HepG2 (cell line): ENCODE results near the gene FKBP9.

Experiments used
- CTCF ChIP-seq: sonication (generic); formaldehyde crosslinking; IDR thresholded peaks from 2 replicates; pipeline ENCODE4 v1.5.0; 2020; ENCODE audit warnings: mild to moderate bottlenecking, missing genetic modification reagents, moderate library complexity
- JUNB ChIP-seq: sonication (generic); formaldehyde crosslinking; IDR thresholded peaks from 2 replicates; pipeline ENCODE4 v1.8.0; 2022; ENCODE audit warnings: missing genetic modification reagents, mild to moderate bottlenecking, borderline replicate concordance
- NR2F2 ChIP-seq: IDR thresholded peaks from 2 replicates; pipeline ENCODE4 v1.6.1; 2012; ENCODE audit warnings: low read depth, inconsistent platforms, borderline replicate concordance
- ZBTB38 ChIP-seq: sonication (generic); formaldehyde crosslinking; IDR thresholded peaks from 2 replicates; pipeline ENCODE4 v1.5.1; 2020; ENCODE audit warnings: mild to moderate bottlenecking, missing genetic modification reagents

- TF ChIP-seq NR2F2 (no peak), ZBTB38 (no peak), JUNB (no peak), CTCF (CRISPR knock-in tag) (no peak)
Measured at GRCh38 chr7:32930378-32930777, 26.9 kb upstream of the FKBP9 start.
